GM12878 (cell line): ENCODE results near the gene RPL29. TPM values are rescaled to one million over a fixed set of nuclear protein-coding genes. Genes with fewer than 3 reads are reported as not detected.
A peak's percentile ranks its signal among the peaks of the same experiment; 100 is the strongest.

Experiments used
- BCL11A ChIP-seq: IDR thresholded peaks from 2 replicates; pipeline ENCODE4 v1.6.1; 2011; ENCODE audit warnings: low read depth, low read length
- BHLHE40 ChIP-seq, 2 experiments: fragments of 450-650 bp in 1 of 2; IDR thresholded peaks; 2 replicates each; pipeline ENCODE4 v1.6.1; 2011 to 2017; ENCODE audit warnings: low read depth in 2 of 2, borderline replicate concordance in 1 of 2, improper control_type of control experiment in 1 of 2, low read length in 1 of 2, mild to moderate bottlenecking in 1 of 2
- BMI1 ChIP-seq: fragments of 450-650 bp; IDR thresholded peaks from 2 replicates; pipeline ENCODE4 v1.6.1; 2016; ENCODE audit warnings: mild to moderate bottlenecking, moderate library complexity, borderline replicate concordance
- CEBPB ChIP-seq, 2 experiments: fragments of 150-350 bp in 1 of 2; IDR thresholded peaks; 2 replicates each; pipeline ENCODE4 v1.6.1; 2012 to 2014; ENCODE audit warnings: low read depth in 2 of 2, low read length in 2 of 2, borderline replicate concordance in 1 of 2, inconsistent platforms in 1 of 2
- CHD4 ChIP-seq: fragments of 200-600 bp; sonication (generic); IDR thresholded peaks from 2 replicates; pipeline ENCODE4 v1.6.1; 2016; ENCODE audit warnings: mild to moderate bottlenecking
- DPF2 ChIP-seq: fragments of 450-650 bp; IDR thresholded peaks from 2 replicates; pipeline ENCODE4 v1.6.1; 2017; ENCODE audit warnings: mild to moderate bottlenecking
- EGR1 ChIP-seq, 2 experiments: IDR thresholded peaks; 1 replicate in 1 of 2; 2 replicates in 1 of 2; pipeline ENCODE4 v1.6.1; 2011 to 2012; ENCODE audit warnings: low read depth in 2 of 2, low read length in 2 of 2, borderline replicate concordance in 1 of 2, mild to moderate bottlenecking in 1 of 2, moderate library complexity in 1 of 2
- ETV6 ChIP-seq, 2 experiments: fragments of 450-650 bp in 1 of 2; IDR thresholded peaks in 1 of 2; conservative IDR thresholded peaks in 1 of 2; 2 replicates each; pipeline ENCODE4 v1.6.1; 2014; ENCODE audit warnings: antibody characterized with exemption in 1 of 2, borderline replicate concordance in 1 of 2, low read depth in 1 of 2, mild to moderate bottlenecking in 1 of 2, moderate library complexity in 1 of 2
- GABPA ChIP-seq: IDR thresholded peaks from 2 replicates; pipeline ENCODE4 v1.6.1; 2014; ENCODE audit warnings: antibody characterized with exemption, low read depth, mild to moderate bottlenecking, inconsistent platforms
- HCFC1 ChIP-seq: fragments of 150-350 bp; IDR thresholded peaks from 2 replicates; pipeline ENCODE4 v1.6.1; 2014; ENCODE audit warnings: low read length
- IKZF1 ChIP-seq: fragments of 450-650 bp; conservative IDR thresholded peaks from 2 replicates; pipeline ENCODE4 v1.6.1; 2017; ENCODE audit warnings: antibody characterized with exemption, mild to moderate bottlenecking
- JUND ChIP-seq: IDR thresholded peaks from 2 replicates; pipeline ENCODE4 v1.6.1; 2012; ENCODE audit warnings: low read depth, mild to moderate bottlenecking, low read length, improper control_type of control experiment, moderate library complexity
- MEF2B ChIP-seq: fragments of 450-650 bp; IDR thresholded peaks from 2 replicates; pipeline ENCODE4 v1.6.1; 2018; ENCODE audit warnings: mild to moderate bottlenecking, moderate library complexity; ENCODE audit not compliant: partially characterized antibody, poor library complexity, severe bottlenecking
- NFXL1 ChIP-seq: fragments of 450-650 bp; IDR thresholded peaks from 2 replicates; pipeline ENCODE4 v1.6.1; 2017; ENCODE audit warnings: antibody characterized with exemption, mild to moderate bottlenecking, borderline replicate concordance
- NR2F1 ChIP-seq: fragments of 450-650 bp; conservative IDR thresholded peaks from 2 replicates; pipeline ENCODE4 v1.6.1; 2017; ENCODE audit warnings: mild to moderate bottlenecking
- NRF1 ChIP-seq: conservative IDR thresholded peaks from 2 replicates; pipeline ENCODE4 v1.6.1; 2011; ENCODE audit warnings: mild to moderate bottlenecking, low read depth, low read length, improper control_type of control experiment
- PKNOX1 ChIP-seq: fragments of 450-650 bp; IDR thresholded peaks from 2 replicates; pipeline ENCODE4 v1.6.1; 2016; ENCODE audit warnings: mild to moderate bottlenecking
- POLR2AphosphoS5 ChIP-seq: IDR thresholded peaks from 2 replicates; pipeline ENCODE4 v1.6.1; 2011; ENCODE audit warnings: mild to moderate bottlenecking, low read length, inconsistent platforms
- RAD21 ChIP-seq: IDR thresholded peaks from 2 replicates; pipeline ENCODE4 v1.6.1; 2011; ENCODE audit warnings: mild to moderate bottlenecking, low read depth, low read length, moderate library complexity; ENCODE audit not compliant: insufficient read depth
- RAD51 ChIP-seq: fragments of 450-650 bp; IDR thresholded peaks from 2 replicates; pipeline ENCODE4 v1.6.1; 2016; ENCODE audit warnings: moderate library complexity, mild to moderate bottlenecking, inconsistent platforms
- RBBP5 ChIP-seq: fragments of 200-600 bp; sonication (generic); conservative IDR thresholded peaks from 2 replicates; pipeline ENCODE4 v1.6.1; 2016
- REST ChIP-seq: IDR thresholded peaks from 2 replicates; pipeline ENCODE4 v1.6.1; 2012; ENCODE audit warnings: mild to moderate bottlenecking, low read depth, low read length
- SMC3 ChIP-seq: IDR thresholded peaks from 2 replicates; pipeline ENCODE4 v1.6.1; 2011; ENCODE audit warnings: low read length, improper control_type of control experiment, borderline replicate concordance
- WRNIP1 ChIP-seq: IDR thresholded peaks from 2 replicates; pipeline ENCODE4 v1.6.1; 2011; ENCODE audit warnings: low read depth, low read length, improper control_type of control experiment, borderline replicate concordance
- ZSCAN29 ChIP-seq: fragments of 450-650 bp; IDR thresholded peaks from 2 replicates; pipeline ENCODE4 v1.6.1; 2017; ENCODE audit warnings: mild to moderate bottlenecking, moderate library complexity
- polyA plus RNA-seq, 11 experiments: library from polyadenylated mRNA; depleted of rRNA in 4 of 11; unstranded in 6 of 11; stranded (reverse) in 5 of 11; fragments of >200 nt; fragmentation: Nextera tagmentation in 4 of 11; fragmentation: Illumina TruSeq in 1 of 11; extraction: Ambion mirVana in 4 of 11; extraction: Trizol in 1 of 11; gene quantifications; 1 replicate in 1 of 11; 2 replicates in 10 of 11; pipeline versions ENCODE4 v1.2.1 to v1.2.3, GENCODE V29; 2011 to 2016; ENCODE audit warnings: inconsistent platforms in 2 of 11, missing spikeins in 2 of 11, low read depth in 1 of 11
- total RNA-seq, 4 experiments: library from RNA; depleted of rRNA in 3 of 4; stranded (reverse); fragments of >200 nt in 3 of 4; fragmentation: Illumina TruSeq in 1 of 4; extraction: Trizol in 1 of 4; gene quantifications; 2 replicates each; pipeline versions ENCODE4 v1.2.1 to v1.2.3, GENCODE V29; 2013 to 2021
- TF ChIP-seq, protein P1 (sequence below): fragments of 450-650 bp; IDR thresholded peaks from 2 replicates; pipeline ENCODE4 v1.6.1; 2014; ENCODE audit warnings: mild to moderate bottlenecking

The RPL29 gene
- total and polyA plus RNA-seq, 10 of the 15 experiments (the other 5 are each of a cell fraction or from before 2014, with no cell fraction given), result 1,053 to 2,477 (median 1,657) TPM

GRCh38 chr3:51982838-51983577 is 12.7 kb downstream of the RPL29 start, which contains the start of gene ACY1 (continued):
- TF ChIP-seq IKZF1 (peak; percentile 65), ETV6 (conservative IDR thresholded peaks at IDR 0.05 in 1 of 2, IDR thresholded peaks at IDR 0.05 in 1 of 2; ENCODE audit: borderline replicate concordance in 1 of 2, low read depth in 1 of 2) (no peak), NFXL1 (no peak), RAD51 (peak; percentile 45; the same call in 1 of the 2 replicates), RBBP5 (no peak), REST (peak; percentile 6; the same call in 1 of the 2 replicates), PKNOX1 (peak; percentile 79), GABPA (no peak), NRF1 (no peak), DPF2 (peak; percentile 84), BCL11A (0 out of 2 replicates have a peak, but pooled peaks have one; percentile 5), NR2F1 (peak; percentile 92), ZSCAN29 (no peak), CEBPB (IDR thresholded peaks at IDR 0.05; ENCODE audit: borderline replicate concordance in 1 of 2, low read depth in 2 of 2, low read length in 2 of 2) (no peak), BHLHE40 (IDR thresholded peaks at IDR 0.05; ENCODE audit: borderline replicate concordance in 1 of 2, low read depth in 2 of 2, low read length in 1 of 2) (peak; percentile 45 to 61; a peak in 2 of 4 replicates), WRNIP1 (no peak), MEF2B (no peak), BMI1 (no peak), SMC3 (no peak), CHD4 (no peak), JUND (no peak), HCFC1 (no peak; the same call in 1 of the 2 replicates), POLR2AphosphoS5 (peak; percentile 71), EGR1 (IDR thresholded peaks at IDR 0.05; ENCODE audit: borderline replicate concordance in 1 of 2, low read depth in 2 of 2, low read length in 2 of 2) (no peak), RAD21 (no peak)
- TF ChIP-seq, protein P1, sequence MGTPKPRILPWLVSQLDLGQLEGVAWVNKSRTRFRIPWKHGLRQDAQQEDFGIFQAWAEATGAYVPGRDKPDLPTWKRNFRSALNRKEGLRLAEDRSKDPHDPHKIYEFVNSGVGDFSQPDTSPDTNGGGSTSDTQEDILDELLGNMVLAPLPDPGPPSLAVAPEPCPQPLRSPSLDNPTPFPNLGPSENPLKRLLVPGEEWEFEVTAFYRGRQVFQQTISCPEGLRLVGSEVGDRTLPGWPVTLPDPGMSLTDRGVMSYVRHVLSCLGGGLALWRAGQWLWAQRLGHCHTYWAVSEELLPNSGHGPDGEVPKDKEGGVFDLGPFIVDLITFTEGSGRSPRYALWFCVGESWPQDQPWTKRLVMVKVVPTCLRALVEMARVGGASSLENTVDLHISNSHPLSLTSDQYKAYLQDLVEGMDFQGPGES, result no peak
